Activated T-helper 1 cell treated with Interleukin-2 at 50 U/mL for 16 hours (primary cell): ENCODE results near the gene MMRN2.
"Not testable (repeated sequence)": the region's sequence is repeated elsewhere in the genome, so short reads cannot be mapped to it uniquely, and the experiment has no call there.

ENCODE experiments used
- DNase-seq: peaks from one replicate; pipeline ENCODE4 v3.0.0-alpha.2; 2020; ENCODE audit warnings: low read depth

The MMRN2 gene

GRCh38 chr10:86941991-86942421, 15.4 kb downstream of the MMRN2 start:
- DNase-seq = no peak

GRCh38 chr10:86941426-86941825, 16.0 kb downstream of the MMRN2 start:
- DNase-seq = no peak

GRCh38 chr10:86940677-86941076, 16.7 kb downstream of the MMRN2 start:
- no peak for DNase-seq

GRCh38 chr10:86940076-86940475, 17.3 kb downstream of the MMRN2 start:
- DNase-seq = not testable (repeated sequence)

GRCh38 chr10:86938260-86938659, 19.2 kb downstream of the MMRN2 start:
- DNase-seq = no peak

- no peak for DNase-seq
Measured at GRCh38 chr10:86937502-86938154, 19.8 kb downstream of the MMRN2 start.

GRCh38 chr10:86936661-86937501, 20.5 kb downstream of the MMRN2 start:
- DNase-seq = no peak

- DNase-seq = not testable (repeated sequence)
Measured at GRCh38 chr10:86934162-86934711, 23.2 kb downstream of the MMRN2 start.

GRCh38 chr10:86932674-86933073, 24.7 kb downstream of the MMRN2 start:
- DNase-seq = no peak

- DNase-seq = no peak
Measured at GRCh38 chr10:86931872-86932271, 25.5 kb downstream of the MMRN2 start.

GRCh38 chr10:86929468-86930380, 27.7 kb downstream of the MMRN2 start:
- no peak for DNase-seq

- no peak for DNase-seq
Measured at GRCh38 chr10:86922553-86922961, 34.9 kb downstream of the MMRN2 start.

- no peak for DNase-seq
Measured at GRCh38 chr10:86918022-86918471, 39.4 kb downstream of the MMRN2 start.

GRCh38 chr10:86914734-86915133, 42.7 kb downstream of the MMRN2 start:
- DNase-seq = no peak

GRCh38 chr10:86905429-86905828, 52.0 kb downstream of the MMRN2 start:
- DNase-seq = no peak

- no peak for DNase-seq
Measured at GRCh38 chr10:86904600-86904999, 52.8 kb downstream of the MMRN2 start.

GRCh38 chr10:86900955-86901354, 56.5 kb downstream of the MMRN2 start:
- no peak for DNase-seq

GRCh38 chr10:86899670-86900276, 57.6 kb downstream of the MMRN2 start:
- DNase-seq = no peak

GRCh38 chr10:86899132-86899531, 58.3 kb downstream of the MMRN2 start:
- DNase-seq = no peak

GRCh38 chr10:86898511-86898910, 58.9 kb downstream of the MMRN2 start:
- no peak for DNase-seq

GRCh38 chr10:86889997-86890396, 67.4 kb downstream of the MMRN2 start:
- no peak for DNase-seq
